NCI-H146 treated with DMSO at 0.1 percent for 48 hours (cell line): Measurements from ENCODE around the gene VGLL4.

Experiments used
- DNase-seq: peaks from one replicate; lab custom pipeline; 2025; ENCODE audit not compliant: unreplicated experiment; lab: John Stamatoyannopoulos, UW

The VGLL4 gene

GRCh38 chr3:11653298-11654055 lies 9.8 kb upstream of the VGLL4 start:
- no peak for DNase-seq

DNA sequence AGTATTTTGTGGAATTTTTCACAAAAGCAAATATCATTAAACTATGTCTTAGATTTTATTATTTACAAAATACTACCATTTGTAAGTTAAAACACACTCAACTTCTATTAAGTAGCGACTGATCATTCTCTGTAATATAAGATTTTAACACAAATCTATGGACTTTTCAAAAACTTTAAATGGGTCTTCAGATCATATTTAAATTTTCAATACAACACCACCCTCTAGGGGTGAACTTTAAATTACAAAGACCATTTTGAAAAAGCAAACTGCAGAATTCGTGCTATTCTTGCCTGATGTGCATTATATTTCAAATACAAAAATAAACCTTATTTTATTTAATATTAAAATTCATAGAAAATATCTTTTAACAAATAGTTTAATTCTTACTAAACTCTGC lies 8.2 kb upstream of the VGLL4 start:
- no peak for DNase-seq

- DNase-seq = no peak
These were observed 7.8 kb upstream of the VGLL4 start for GRCh38 chr3:11651477-11651876.

DNA sequence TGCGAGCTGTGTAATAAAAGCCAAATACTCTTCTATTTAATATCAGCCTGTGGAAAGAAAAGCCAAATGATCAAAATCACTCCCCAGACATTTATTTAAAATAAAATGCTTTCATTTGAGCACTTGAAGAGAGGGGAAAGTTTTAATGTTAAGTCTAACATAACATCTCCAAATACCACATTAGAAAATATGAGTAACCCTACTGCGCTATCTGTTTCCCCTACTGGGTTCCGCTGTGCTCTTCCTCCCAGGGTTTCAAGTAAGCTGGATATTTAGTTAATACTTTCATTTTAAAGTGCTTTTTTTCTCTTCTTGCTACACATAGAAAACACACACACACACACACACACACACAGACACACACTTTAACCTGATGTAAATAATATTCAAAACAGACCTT lies 6.7 kb upstream of the VGLL4 start:
- no peak for DNase-seq

GRCh38 chr3:11648735-11649134 lies 5.0 kb upstream of the VGLL4 start:
- no peak for DNase-seq

DNA sequence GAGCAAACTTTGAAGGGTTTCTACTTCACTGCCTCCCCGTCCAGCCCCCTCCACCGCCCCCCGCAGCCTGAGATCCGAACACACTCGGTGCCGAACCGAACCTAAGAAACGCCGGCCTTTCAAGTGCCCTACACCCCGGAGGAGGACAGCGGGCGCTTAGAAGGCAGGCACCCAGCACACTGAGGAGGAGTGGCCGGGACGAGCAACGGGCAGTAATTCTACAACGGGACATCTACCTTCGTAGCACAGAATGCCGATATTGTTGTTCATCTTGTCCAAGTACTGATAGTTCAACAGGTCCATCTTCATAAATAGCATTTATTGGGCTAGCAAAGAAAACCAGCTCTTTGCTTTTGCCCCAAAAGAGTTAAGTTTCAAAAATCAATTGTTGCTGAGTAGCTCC lies 513 bp downstream of the VGLL4 start:
- no peak for DNase-seq

DNA sequence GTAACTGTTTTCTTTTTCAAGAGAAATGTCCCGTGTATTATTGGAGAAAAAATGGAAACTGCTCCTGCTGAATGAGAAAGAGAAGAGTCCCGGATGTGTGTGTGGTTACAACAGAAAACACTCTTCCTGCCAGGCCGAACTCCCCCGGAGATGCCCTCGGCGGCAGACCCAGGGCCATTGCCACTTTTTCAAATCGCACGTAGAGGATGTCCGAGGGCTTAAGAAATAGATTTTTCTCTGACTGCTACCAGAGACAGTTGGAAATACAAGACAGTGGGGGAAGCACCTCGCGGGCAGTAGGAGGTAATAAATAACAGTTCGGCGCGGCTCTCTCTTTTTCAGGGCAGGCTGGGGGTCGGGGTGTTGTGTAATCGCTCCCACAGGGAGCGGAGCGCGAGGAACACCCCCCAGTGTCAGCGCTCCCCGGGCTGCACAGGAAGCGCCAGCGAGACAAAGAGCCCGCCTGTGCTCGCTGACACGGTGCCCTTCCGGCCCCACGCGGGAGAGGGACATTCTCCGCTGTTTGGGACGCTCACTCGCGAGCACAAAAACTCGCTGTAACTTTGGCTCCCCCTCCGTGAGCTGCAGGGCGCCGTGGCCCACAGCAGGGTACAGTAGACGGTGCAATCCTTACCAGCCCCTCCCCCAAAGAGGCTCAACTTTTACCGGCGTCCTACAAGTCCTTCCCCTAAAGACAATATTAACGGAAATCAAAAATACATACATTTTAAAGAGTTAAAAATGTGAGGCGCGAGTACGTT lies 1.1 kb downstream of the VGLL4 start:
- peak; percentile 14 for DNase-seq

DNA sequence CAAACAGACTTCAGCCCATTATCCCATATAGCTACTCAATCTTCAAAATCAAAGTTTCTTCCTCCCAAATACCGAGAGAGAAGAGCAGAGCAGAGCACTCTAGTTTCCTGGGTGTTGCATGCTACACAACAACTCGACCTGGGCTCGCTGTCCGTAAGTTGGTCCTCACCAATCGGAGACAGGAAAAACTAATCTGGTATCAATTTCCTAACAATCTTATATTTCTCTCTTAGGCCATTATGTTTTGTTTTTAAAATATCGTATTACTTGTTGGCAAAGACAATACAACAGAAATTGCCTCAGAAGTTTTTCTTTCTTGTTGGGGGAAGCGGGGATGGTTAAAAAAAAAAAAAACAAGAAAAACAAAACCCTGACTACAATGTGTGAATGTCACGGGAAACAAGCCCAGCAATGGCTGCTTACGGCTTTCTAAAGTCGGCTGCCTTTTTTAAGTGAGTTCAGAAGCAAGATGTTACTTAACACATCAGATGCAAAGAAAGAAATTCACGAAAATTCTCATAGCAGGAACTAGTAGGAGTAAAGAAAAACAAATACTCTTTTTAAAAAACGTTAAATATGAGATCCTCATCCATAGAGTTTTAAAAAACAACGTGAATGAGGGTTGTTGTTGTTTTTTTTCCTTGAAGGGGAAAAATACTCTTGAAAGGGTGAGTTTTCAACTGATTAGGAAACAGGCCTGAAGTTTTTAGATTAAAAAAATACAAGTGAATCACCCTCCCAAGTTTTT lies 1.9 kb downstream of the VGLL4 start:
- no peak for DNase-seq

GRCh38 chr3:11641316-11641682 lies 2.4 kb downstream of the VGLL4 start:
- DNase-seq = no peak

DNA sequence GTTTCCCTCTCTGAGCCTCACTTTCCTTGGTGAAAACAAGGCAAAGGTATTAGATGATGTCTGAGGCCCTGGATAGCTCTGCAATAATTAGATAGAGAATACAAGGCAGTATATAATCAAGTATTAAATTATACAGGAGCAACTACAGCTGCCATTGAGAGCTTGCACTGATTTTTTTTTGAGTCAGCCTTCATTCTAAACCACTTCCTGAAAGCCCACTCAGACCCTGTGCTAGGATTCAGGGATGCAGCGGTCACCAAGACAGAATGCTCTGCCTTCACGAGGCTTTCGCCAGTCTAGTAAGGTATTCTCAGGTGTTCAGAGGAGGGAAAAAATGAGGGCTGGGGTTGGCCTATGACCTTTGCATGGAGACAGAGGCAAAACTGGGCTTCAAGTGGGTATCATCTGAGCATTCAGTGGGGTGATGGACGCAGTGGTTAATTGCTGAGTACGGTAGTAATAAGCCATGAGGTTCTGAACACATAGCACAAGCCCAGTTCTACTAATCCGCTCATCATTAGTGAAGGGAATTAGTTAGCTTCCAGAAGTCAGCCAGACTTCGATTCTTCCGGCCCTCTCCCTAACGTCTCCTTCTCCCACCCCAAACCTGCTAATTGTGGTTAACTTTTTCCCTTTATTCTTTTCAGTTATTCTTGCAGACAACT lies 3.6 kb downstream of the VGLL4 start:
- DNase-seq = no peak

GRCh38 chr3:11638495-11639358 lies 5.0 kb downstream of the VGLL4 start:
- no peak for DNase-seq

DNA sequence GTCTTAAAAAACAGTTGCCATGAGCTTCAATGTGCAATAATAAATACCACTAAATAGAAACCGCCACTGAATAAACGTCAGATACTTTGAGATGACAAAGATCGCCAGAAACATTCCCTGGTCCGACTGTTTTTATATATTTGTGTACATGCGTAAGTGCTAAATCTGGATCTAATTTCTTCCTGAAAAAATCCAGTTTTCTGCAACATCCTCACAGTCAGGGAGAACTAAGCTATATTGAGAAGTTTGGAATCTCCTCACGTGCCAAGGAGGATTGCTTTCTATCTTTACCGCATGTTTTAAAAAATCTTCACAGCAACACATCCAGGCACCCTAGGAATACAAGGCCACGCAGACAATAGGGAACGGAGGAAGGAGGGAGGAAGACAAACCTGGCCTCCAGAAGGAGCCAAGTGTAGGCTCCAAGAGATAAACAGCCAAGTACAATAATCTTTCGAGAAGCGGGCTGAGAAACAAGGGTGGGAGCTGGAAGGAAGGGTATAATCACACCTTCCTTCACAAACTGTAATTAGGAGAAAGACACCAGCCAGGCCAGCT lies 5.7 kb downstream of the VGLL4 start:
- no peak for DNase-seq

- DNase-seq = no peak
These were observed 7.3 kb downstream of the VGLL4 start for GRCh38 chr3:11636394-11636770.

GRCh38 chr3:11635680-11636393 lies 7.9 kb downstream of the VGLL4 start:
- no peak for DNase-seq

- no peak for DNase-seq
These were observed 8.6 kb downstream of the VGLL4 start for GRCh38 chr3:11634974-11635612.

DNA sequence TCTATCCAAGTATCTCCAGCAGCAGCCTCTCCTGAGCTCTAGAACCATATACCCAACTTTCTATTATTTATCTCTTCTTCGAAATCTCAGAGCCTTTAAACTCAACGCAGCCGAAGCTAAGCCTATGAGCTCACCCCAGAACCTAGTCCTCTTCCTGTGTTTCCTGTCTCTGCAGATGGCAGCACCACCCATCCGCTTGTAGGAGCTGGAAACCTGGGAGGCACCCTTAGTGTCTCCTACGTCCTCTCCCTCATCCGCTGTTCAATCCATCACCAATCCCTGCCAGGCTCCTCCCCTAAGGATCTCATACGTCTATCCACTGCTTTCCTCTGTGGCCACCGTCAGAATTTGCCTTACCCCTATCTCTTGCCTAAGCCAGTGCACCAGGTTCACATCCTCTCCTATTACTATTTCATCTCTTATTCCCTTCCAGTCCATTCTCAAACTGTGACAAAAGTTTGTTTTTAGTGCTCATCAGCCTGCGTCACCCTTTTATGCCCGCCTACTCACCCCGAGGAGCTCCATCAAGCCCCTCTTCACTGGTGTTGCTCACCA lies 9.6 kb downstream of the VGLL4 start:
- no peak for DNase-seq

- DNase-seq = no peak
These were observed 10.7 kb downstream of the VGLL4 start for GRCh38 chr3:11632966-11633365.

GRCh38 chr3:11632564-11632963 lies 11.2 kb downstream of the VGLL4 start:
- DNase-seq = no peak

GRCh38 chr3:11631820-11632219 lies 11.9 kb downstream of the VGLL4 start:
- DNase-seq = no peak
